HT-29 (cell line): ENCODE results near the gene TRAIP. TPM values are rescaled to one million over a fixed set of nuclear protein-coding genes. Genes with fewer than 3 reads are reported as not detected.
"Not testable (repeated sequence)": the region's sequence is repeated elsewhere in the genome, so short reads cannot be mapped to it uniquely, and the experiment has no call there.

Experiments
- DNase-seq: peaks from one replicate; pipeline ENCODE4 v3.0.0-alpha.2; 2015; ENCODE audit warnings: low spot score
- total RNA-seq: library from RNA; depleted of rRNA; stranded (reverse); fragments of >200 nt; shearing (Covaris generic); gene quantifications from 2 replicates; pipeline ENCODE4 v1.2.3, GENCODE V29; 2014; rRNA removed

The TRAIP gene, protein sequence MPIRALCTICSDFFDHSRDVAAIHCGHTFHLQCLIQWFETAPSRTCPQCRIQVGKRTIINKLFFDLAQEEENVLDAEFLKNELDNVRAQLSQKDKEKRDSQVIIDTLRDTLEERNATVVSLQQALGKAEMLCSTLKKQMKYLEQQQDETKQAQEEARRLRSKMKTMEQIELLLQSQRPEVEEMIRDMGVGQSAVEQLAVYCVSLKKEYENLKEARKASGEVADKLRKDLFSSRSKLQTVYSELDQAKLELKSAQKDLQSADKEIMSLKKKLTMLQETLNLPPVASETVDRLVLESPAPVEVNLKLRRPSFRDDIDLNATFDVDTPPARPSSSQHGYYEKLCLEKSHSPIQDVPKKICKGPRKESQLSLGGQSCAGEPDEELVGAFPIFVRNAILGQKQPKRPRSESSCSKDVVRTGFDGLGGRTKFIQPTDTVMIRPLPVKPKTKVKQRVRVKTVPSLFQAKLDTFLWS
- 10.3 and 12.8 TPM in 2 replicates for total RNA-seq

DNA sequence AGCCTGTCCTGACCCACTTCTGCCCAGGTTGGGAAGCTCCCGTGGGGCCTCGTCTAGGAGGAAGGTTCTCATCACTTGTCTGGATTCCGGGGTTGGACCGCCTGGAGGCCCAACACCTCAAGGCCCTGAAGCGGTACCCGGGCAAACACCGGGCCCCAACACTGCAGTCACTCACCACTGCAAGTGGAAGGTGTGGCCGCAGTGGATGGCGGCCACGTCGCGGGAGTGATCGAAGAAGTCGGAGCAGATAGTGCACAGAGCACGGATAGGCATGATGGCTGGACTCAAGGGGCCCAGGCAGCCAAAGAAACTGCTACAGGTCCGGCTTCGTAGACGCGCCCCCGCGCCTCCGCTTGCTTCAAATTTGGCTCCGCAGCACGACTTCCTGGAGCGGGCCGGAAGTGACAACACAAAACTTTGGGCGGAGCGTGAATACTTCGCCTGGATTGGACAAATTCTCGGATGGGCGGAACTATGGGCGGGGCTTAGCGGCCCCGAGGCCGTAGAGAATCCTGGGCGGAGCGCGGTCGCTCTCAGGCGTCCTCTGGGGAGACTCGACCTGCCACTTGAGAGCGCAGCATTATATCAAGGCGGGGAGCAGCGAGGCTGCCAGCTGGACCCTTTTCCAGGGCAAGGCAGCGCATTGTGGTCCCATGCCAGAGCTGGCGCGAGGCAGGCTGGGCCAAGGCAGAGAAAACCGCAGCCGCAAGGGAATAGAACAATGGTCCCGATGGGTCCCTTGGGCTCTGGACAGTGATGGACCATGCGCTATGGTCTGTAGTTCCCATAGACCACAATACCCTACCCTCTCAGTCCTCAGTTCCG, at the start of gene TRAIP:
Gene TRAIP (minus strand): TSS at position 384 of the 825 bp plus-strand sequence. CDS start 111 bp downstream, at position 273.
- DNase-seq: peak; percentile 94

DNA sequence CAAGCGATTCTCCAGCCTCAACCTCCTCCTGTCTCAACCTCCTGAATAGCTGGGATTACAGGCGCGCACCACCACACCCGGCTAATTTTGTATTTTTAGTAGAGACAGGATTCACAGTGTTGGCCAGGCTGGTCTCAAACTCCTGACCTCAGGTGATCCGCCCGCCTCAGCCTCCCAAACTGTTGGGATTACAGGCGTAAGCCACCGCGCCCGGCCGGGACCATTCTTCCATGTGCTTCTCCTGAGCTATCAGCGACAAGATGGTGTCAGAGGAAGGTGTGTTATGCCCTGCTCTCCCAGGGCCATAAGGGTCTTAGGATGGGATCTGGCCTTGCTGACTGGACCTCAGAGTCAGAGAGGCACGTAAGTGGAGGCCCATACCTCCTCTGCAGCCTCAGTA, 48.1 kb upstream of the TRAIP start:
- not testable (repeated sequence) for DNase-seq

DNA sequence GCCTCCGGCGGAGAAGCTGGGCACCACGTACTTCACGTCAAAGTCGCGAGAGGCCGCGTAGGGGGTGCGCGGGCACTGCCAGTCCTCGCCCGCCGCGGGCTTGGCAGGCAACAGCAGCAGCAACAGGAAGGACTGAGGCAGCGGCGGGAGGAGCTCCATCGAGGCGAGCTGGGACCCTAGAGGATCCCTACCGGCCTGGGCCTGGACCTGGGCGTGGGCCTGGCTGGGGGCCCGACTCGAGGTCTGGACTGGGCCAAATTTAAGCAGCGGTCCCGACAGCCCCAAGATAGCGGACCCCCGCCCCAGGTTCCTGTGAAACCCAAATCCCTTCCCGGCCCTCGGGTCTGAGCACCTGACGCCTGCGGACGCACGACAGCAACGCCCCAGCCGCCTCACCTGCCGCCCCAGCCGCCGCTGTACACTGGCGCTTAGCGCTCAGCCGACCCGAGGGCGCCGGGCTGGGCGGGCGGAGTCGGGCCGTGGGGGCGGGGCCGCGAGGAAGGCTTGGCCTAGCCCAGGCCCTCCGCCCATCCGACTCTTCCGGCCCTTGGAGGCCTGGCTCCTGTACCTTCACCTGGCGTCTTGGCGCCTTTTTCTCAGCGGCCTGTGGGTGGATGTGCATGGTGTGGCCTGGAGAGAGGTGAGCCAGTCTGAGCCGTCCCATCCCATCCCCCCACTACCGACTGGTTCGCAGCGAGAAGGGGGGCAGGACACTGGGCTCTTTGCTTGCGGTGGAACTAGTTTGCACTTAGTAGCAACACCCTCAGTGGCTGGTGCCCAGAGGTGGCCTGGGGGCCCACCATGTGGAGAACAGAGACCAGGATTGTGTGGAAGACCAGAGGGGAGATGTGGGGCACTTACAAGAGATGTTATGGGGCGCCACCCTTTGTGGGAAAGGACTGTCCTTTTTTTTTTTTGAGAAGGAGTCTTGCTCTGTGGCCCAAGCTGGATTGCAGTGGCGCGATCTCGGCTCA, 47.4 kb upstream of the TRAIP start, which contains the start of gene MST1R:
Gene MST1R (minus strand): TSS at position 423 of the 974 bp plus-strand sequence. CDS start 264 bp downstream, at position 159.
- DNase-seq: peak; percentile 95

DNA sequence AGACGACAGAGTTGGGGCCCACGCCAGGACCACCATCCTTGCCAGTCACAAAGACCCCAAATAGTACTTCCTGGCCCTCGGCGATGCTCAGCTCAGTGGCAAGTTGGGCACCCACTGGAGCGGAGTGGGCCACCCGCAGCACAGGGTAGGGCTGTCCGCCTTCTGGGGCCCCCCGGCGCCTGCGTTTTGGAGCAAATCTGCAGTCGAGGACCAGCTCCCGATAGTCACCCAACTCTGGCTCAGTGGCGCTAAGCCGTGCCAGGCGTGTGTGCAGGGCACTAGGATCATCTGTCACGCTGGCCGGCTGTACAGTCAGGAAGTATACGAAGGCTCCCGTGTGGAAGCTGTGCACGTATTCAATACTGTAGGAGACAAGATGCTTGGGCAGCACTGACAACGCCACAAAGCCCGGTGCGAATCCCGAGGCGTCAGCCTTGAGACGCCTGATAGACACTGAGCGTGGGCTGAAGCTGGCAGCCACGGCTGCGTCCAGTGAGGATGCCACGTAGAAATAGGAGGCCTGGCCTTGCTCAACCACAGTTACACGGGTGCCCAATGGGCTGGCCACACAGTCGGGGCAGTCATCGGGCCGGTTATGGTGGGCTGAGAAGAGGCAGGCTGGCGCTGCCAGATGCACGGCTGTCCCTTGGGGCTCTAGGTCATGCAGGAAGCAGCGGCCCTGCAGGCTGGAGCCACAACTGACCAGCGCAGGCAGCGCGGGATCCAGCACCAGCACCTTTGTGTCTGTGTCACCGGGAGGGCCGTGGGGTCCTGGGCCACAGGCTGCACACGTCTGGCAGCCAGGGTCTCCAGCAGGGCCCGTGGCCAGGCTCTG, 46.4 kb upstream of the TRAIP start:
- peak; percentile 40 for DNase-seq

DNA sequence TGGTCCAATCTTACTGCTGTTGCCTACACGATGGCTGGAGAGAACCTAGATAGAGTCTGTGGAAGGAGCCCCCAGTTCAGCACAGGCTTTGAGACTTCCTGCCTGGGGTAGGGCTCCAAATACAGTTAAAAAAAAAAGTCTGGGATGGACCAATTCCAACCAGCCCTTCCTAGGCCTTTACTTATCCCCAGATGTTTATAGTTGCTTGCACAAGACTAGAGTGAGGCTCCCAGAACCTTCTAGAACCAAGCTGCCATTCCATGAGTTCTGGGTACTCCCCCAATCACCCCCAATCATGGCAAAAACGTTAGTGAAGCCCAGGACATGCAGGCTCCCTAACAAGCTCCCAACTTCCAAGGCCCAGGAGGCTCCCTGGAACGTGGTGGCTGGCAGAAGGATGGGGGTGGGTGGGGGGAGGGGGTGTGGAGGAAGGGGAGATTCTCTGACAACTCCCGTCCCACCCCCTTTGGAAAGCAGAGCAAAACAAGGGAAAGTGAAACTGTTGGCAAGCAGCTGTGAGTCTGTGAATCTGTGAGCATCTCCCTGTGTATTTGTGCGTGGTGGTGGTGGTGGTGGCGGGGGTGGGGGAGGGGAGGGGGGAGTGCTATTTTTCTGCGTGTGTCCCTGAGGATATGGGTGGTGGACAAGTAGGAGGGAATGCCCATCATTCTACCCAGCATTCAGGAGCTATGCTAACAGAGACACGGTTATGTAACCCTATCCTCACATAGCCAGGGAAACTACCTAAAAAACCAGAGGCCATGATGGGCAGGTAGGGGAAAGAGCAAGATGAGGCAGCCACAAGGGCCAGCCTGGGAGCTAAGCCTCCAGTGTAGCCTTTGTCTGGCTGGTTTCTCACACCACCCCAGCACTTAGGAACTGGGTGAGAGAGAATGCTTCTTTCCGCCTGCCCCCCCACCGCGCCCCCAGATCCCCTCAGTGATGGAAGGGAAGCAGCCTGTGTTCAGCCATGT, 45.3 kb upstream of the TRAIP start:
- no peak for DNase-seq

DNA sequence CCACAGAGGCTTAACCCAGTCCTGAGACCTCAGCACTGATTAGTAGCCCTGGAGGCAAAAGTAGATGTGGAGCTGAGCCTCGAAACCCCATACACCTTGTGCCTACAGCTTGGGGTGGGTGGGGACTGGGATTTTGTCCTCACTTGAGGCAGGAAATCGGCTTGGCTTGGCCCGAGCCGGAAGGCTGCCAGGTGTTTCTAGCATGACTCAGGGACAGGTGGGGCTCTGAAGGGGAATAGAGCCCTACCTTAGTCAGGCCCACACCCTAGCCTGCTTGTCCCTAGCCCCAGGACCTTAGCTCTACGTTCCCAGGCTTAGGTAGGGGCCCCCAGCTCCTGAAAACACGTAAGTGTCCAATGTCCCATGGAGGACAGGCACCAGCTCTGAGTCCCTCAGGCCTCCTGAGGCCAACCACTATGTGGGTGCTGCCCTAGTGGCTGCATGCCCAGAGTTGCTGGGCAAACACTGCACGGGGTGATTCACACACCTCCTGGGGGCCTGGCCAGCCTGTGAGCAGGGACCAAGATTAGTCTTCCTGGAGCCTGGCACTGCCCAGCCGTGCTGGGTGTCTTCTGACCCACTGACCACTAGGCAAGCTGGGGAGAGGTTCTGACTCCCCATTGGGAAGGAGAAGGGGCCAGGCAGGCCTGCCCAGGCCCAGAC, 44.3 kb upstream of the TRAIP start:
- DNase-seq: peak; percentile 88

DNA sequence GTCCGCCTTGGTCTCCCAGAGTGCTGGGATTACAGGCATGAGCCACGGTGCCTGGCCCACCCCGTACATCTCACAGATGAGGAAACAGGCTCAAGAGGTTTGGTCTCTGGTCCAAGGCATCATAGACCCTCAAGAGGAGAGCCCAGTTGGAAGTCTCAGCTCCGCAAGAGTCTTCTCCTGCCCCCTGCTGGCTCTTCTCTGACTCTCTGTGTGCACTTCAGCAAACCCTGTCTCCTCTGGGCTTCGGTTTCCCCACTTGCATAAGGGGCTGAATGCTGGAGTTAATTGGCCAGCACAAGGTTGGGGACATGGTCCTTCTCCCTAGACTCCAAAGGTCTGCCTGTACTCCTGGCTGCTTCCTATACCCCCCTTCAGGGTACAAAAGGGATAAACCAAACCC, 43.5 kb upstream of the TRAIP start:
- peak; percentile 23 for DNase-seq

DNA sequence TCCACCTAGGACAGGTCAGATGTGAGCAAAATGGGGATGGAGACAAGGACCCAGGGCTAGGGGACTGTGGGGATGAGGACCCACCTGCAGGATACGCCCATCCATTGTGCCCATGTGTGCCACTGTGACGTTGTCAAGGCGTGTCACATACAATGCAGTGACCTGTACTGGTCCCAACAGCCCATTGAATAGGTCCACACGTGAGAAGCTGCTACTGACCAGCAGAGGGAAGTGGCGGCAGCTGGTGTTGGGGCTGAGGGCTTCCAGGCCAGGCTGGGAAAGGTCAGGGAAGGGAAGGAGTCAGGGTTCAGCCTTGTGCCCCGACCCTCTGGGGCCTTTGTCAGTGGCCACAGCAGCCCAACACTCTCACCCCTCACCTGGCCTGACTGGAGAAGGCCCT, 42.6 kb upstream of the TRAIP start:
- DNase-seq: no peak

DNA sequence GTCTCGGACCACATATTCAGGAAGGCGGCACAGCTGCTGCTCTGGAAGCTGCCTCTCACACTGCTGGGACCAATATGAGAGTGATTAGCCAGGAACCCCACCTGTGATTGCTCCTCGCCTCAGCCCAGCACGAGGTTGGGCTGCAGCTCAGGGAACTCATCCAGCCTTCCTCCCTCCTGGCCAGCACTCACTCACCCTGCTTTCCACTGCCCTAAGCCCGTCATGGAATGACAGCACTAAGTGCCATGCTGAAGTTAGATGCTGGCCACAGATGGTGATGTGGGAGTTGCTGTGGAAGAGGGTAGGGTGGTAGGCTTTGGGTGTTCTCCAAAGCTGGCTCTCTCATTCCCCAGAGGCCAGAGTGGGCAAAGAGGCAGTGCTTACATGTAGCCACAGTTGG, 40.0 kb upstream of the TRAIP start:
- DNase-seq: no peak

DNA sequence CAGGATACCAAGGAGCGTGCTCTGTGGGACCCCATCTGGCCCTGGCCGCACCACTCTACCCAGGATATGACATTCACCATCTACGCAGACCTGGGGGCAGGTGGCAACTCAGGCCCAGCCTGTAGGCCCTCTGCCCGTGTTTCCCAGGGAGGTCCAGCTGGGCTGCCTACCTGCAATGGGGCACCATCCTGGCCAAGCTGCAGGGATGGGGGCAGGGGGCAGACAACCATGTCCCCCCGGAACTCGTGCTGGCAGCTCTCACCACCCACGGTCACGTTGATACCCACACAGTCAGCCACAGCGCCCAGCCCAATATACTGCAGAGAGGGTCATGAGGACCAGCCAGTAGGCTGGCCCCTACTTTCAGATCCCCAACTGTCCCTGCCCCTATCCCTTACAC, 39.4 kb upstream of the TRAIP start:
- no peak for DNase-seq

DNA sequence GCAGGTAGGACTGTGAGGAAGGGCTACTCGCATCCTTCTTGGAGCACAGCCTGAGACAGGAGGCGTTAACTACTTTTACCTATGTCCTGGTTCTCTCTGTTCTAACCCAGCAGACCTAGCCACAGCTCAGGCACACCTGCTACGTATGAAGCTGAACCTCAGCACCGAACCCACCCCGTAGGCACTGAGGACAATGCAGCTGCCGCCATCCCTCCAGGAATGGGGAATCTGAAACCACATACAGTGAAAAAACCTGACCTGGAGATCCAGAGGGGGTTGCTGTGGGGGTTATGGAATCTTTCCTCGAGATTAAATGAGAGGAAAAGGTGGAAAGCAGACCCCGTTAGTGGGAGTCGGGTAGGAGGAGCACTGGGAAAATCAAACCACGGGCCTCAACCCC, 32.9 kb upstream of the TRAIP start:
- DNase-seq: no peak

DNA sequence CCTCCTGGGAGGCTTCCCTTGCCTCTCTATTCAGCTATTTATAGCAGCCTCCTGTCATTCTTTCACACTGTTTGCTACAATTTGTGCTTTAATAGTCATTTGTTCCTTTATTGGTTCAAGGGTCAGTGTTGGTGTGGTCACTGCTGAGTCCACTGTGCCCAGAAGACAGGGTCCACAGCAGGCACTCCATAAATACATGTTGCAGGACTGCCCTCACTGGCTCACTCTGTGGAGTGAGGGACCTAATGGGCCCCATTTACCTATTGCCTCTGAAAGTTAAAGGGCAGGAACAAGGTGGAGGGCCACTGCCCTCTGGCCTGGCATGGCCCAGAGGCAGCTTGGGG, 30.5 kb upstream of the TRAIP start:
- no peak for DNase-seq

DNA sequence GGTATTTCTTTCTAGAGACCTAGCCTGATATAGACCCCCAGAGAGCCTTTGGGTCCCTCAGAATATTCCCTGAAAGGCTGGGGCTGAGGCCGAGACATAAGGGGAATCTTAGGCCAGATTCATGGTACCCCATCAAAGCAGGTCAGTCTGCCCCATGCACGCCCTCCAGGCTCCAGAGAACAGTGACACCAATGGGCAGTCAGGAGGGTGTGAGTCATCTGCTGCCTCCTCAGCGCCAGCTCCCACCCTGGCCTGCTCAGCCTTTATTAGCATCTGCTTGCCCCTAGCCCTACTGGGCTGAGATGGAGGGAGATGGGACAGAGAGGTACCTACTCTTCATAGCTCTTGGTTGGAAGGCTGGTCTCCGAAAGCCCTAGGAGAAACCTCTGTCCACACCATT, 27.6 kb upstream of the TRAIP start:
- no peak for DNase-seq

DNA sequence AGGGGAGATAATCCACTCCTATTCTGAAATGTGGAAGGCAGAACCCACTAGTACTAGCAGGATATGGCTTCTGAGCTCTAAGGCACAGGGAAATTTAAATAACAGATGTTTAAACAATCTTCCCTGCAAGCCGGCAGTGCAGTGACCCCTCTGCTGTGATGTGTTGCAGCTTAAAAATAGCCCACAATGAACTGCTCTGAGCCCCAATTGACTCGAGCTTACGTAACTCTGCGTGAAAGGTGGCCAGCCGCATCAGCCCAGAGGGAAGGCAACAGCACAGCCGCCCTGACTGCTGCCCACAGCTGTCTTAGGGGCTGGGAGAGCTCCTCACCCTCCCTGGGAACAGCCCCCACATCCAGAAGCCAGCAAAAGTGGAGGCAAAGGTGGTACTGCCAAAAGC, 25.8 kb upstream of the TRAIP start:
- no peak for DNase-seq

DNA sequence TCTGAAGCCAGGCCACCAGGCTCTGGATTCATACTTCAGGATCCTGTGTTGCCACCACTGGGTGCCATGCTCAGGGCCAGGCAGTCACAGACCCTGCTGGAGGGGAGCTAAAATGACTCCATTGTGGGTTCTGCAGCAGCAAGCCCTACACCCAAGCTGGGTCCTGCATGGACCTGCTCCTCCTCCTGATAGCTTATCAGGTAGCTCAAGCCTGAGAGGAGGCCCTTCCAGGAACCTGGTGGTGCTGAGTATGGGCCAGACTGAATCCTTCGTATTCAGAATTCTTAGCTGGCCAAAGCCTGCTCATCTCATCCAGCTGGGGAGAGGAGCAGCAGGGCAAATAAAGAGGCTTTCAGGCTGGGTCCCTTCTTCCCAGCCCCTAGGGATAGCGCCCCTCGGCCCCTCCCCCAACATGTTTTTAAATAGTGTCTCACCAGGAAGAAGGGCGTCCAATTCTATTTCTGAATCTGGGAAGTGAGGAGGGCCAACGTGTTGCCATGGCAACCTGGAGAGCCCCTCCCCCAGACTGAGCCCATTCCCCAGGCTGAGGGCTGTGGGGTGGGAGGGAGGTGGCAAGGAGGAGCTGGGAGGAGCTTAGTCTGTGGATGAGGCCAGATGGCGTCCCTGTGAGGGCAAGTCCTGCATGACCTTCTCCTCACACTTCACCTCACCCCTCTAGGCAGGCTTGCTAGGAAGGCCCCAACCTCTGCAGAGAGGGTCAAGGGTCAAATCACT, 24.4 kb upstream of the TRAIP start:
- DNase-seq: no peak

DNA sequence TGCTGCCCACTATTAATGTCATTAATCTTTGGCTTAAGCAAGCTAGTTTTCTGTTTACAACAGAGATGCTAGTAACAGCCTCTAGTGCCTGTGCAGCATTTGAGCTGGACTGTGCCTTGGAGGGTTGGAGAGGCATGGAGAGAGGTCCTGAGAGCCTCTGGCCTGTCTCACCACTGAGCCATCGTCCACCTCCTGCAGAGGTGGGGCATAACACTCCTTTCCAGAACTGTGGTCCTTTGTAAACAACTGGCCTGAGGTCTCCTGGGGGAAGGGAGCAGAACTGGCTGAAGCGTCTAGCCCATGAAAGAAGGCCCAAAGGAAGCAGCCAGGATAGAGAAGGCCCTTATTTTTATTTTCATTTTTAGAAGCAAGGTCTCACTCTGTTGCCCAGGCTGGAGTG, 23.4 kb upstream of the TRAIP start:
- no peak for DNase-seq

DNA sequence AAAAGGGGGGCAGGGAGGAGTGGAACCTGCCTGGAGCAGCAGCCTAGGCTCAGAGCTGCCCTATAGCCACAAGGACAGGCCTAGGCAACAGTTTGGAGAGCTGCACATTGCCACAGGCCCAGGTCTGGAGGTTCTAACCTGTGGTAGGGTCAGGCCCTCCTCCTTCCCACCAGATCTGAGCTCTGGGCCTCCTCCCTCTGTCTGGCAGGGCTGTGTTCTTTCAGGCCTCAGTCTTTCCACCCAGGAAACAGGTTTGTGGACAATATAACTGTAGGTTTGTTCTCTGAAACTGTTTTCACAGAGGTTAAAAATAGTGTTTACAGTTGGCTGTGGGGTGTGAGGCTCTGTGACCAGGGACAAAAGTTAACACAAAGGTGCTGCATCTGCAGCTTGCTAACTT, 22.3 kb upstream of the TRAIP start:
- DNase-seq: no peak

DNA sequence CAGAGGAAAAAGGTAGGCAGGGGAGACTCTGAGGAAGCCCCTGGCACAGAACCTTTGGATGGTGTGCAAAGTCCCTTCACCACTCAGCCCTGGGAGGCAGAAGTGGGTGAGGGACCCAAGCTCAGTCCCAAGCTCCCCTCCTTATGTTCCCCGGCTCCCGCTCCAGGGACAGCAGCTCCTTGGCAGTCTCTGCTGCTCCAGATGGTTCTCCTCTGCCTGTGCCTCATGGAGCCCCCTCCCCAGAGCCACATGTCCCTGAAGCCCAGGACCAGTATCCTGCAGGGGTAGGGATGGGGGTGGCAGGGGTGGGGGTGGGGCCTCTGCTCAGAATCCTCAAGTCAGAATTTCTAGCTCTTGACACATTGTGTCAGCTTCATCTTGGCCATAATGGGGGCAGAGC, 21.4 kb upstream of the TRAIP start:
- DNase-seq: no peak
